Panc1 (cell line): Measurements from ENCODE around the gene TRIO. TPM values are rescaled to one million over a fixed set of nuclear protein-coding genes. Genes with fewer than 3 reads are reported as not detected.

ENCODE experiments used
- ATAC-seq: fragments of 200-7000 bp; cut with Tn5 transposase; 2 replicates; pipeline ENCODE4 v1.9.1; 2020; ENCODE audit warnings: mild to moderate bottlenecking, moderate library complexity
- BruUV-seq: library from RNA; stranded (reverse); fragments of 400-500 nt; replicated peaks from 2 replicates; lab custom pipeline; 2021; lab: Mats Ljungman, UMichigan
- CTCF ChIA-PET: fragments of 300-600 bp; sonication (Branson Sonifier 250); formaldehyde crosslinking; loops from one replicate; lab custom pipeline; 2022; ENCODE audit warnings: antibody characterized with exemption; lab: Charles Lee
- POLR2A ChIA-PET: fragments of 300-600 bp; sonication (Branson Sonifier 250); formaldehyde crosslinking; loops from one replicate; lab custom pipeline; 2022; ENCODE audit warnings: antibody characterized with exemption; lab: Charles Lee
- DNase-seq: peaks from one replicate; pipeline ENCODE4 v3.0.0-alpha.2; 2010; ENCODE audit warnings: low read depth, low spot score
- H3K27ac ChIP-seq: 2 replicates; pipeline ENCODE4 v1.5.1; 2011; ENCODE audit warnings: mild to moderate bottlenecking, low read length, inconsistent platforms
- H3K27me3 ChIP-seq: fragments of 200-500 bp; sonication (Bioruptor generic); 2 replicates; pipeline ENCODE4 v1.6.0; 2014; ENCODE audit warnings: low read length, inconsistent platforms; ENCODE audit not compliant: control insufficient read depth, insufficient read depth
- H3K36me3 ChIP-seq: fragments of 200-500 bp; sonication (Bioruptor generic); 2 replicates; pipeline ENCODE4 v1.5.1; 2014; ENCODE audit warnings: inconsistent platforms, mild to moderate bottlenecking, low read length, moderate library complexity; ENCODE audit not compliant: control insufficient read depth, insufficient read depth
- H3K4me1 ChIP-seq: 2 replicates; pipeline ENCODE4 v1.5.1; 2011; ENCODE audit warnings: inconsistent platforms, mild to moderate bottlenecking, low read length, moderate library complexity; ENCODE audit not compliant: control insufficient read depth, insufficient read depth
- H3K4me3 ChIP-seq, 2 experiments: 2 replicates each; pipeline ENCODE4 v1.5.1; 2011 to 2012; ENCODE audit warnings: low read depth in 2 of 2, low read length in 2 of 2, mild to moderate bottlenecking in 2 of 2, inconsistent platforms in 1 of 2, moderate library complexity in 1 of 2
- H3K9me3 ChIP-seq: fragments of 200-500 bp; sonication (Bioruptor generic); 2 replicates; pipeline ENCODE4 v1.5.1; 2014; ENCODE audit warnings: low read depth, mild to moderate bottlenecking, inconsistent platforms, low read length, moderate library complexity; ENCODE audit not compliant: control insufficient read depth, insufficient read depth
- POLR2AphosphoS5 ChIP-seq: IDR thresholded peaks from 2 replicates; pipeline ENCODE4 v1.6.1; 2012; ENCODE audit warnings: mild to moderate bottlenecking, low read depth, low read length, moderate library complexity
- REST ChIP-seq, 2 experiments: IDR thresholded peaks; 2 replicates each; pipeline ENCODE4 v1.6.1; 2011 to 2012; ENCODE audit warnings: low read depth in 2 of 2, control low read depth in 1 of 2, low read length in 1 of 2, mild to moderate bottlenecking in 1 of 2, moderate library complexity in 1 of 2; ENCODE audit not compliant: insufficient read depth in 1 of 2
- SIN3A ChIP-seq: IDR thresholded peaks from 2 replicates; pipeline ENCODE4 v1.6.1; 2012; ENCODE audit warnings: low read depth, mild to moderate bottlenecking, low read length, moderate library complexity, borderline replicate concordance; ENCODE audit not compliant: insufficient read depth
- TCF7L2 ChIP-seq: IDR thresholded peaks from 2 replicates; pipeline ENCODE4 v1.6.1; 2011; ENCODE audit warnings: mild to moderate bottlenecking, low read depth, low read length, inconsistent platforms
- in situ Hi-C: cut with HindIII; loops from 2 replicates; pipeline ENCODE4 v1.10.0; 2016; ENCODE audit warnings: low sequenced_read_pairs, low pct_unique_long_range_greater_than_20kb
- intact Hi-C: fragments of 100-400 bp; cut with micrococcal nuclease; formaldehyde crosslinking; loops from one replicate; pipeline ENCODE4 v1.10.0; 2022; ENCODE audit not compliant: unreplicated experiment
- total RNA-seq: library from RNA; stranded (reverse); gene quantifications from one replicate; pipeline ENCODE4 v1.2.1, GENCODE V29; 2021; ENCODE audit not compliant: unreplicated experiment
- TF ChIP-seq, protein P1 (sequence below): fragments of 450-650 bp; IDR thresholded peaks from 2 replicates; pipeline ENCODE4 v1.5.1; 2017; ENCODE audit warnings: mild to moderate bottlenecking

TRIO gene
- total RNA-seq, 1 experiment from 2014 or later, result 349 TPM

- ATAC-seq (no peak), DNase-seq (no peak)
- TSS peak; percentile 11 for BruUV-seq
- TF ChIP-seq SIN3A (no peak), TCF7L2 (no peak), REST (IDR thresholded peaks at IDR 0.05; ENCODE audit: insufficient read depth in 1 of 2, low read depth in 2 of 2, low read length in 1 of 2) (no peak), POLR2AphosphoS5 (no peak)
- TF ChIP-seq, protein P1, sequence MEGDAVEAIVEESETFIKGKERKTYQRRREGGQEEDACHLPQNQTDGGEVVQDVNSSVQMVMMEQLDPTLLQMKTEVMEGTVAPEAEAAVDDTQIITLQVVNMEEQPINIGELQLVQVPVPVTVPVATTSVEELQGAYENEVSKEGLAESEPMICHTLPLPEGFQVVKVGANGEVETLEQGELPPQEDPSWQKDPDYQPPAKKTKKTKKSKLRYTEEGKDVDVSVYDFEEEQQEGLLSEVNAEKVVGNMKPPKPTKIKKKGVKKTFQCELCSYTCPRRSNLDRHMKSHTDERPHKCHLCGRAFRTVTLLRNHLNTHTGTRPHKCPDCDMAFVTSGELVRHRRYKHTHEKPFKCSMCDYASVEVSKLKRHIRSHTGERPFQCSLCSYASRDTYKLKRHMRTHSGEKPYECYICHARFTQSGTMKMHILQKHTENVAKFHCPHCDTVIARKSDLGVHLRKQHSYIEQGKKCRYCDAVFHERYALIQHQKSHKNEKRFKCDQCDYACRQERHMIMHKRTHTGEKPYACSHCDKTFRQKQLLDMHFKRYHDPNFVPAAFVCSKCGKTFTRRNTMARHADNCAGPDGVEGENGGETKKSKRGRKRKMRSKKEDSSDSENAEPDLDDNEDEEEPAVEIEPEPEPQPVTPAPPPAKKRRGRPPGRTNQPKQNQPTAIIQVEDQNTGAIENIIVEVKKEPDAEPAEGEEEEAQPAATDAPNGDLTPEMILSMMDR, result no peak
- in situ Hi-C loops, result loop anchor here (10.0 kb wide), 1 partner anchor 71 kb away; no protein-coding TSS in a partner anchor
- Histone ChIP-seq H3K4me1 (peaks cover 93% of the 10 kb centered on the region), H3K27ac (peak overlapping the region; percentile 99), H3K36me3 (no peaks in the 10 kb centered on the region), H3K27me3 (no peaks in the 10 kb centered on the region), H3K9me3 (no peaks in the 10 kb centered on the region), H3K4me3 (no peak overlapping the region)
- CTCF ChIA-PET, result no interaction called here
- POLR2A ChIA-PET, result interaction anchor here (0.6 to 1.3 kb wide), 8 partner anchors 9 to 138 kb away, joined by 3 to 6 read pairs (median 3); no protein-coding TSS in a partner anchor
- intact Hi-C loops, result no loop called here
These were observed 32.2 kb downstream of the TRIO start for GRCh38 chr5:14175381-14175780.

DNA sequence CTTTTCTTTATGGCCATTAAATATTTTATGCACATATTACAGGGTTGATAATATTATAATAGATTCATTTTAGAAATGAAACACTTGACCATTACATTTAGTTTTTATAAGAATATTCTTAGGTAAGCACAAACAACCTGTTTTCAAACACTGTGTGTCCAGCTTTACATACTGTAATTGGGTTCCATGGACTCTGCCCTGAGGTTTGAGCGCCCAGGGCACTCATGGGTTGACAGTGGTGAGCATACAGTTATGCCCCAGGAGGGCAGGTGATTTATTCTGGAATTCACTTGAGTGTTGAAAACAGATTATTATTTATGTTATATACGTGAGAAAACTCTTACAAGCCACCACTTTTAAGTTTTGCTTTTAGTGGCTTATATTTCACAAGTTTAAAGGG, 33.7 kb downstream of the TRIO start:
- Histone ChIP-seq H3K27me3 (no peaks in the 10 kb centered on the region), H3K27ac (peak overlapping the region; percentile 99), H3K9me3 (no peaks in the 10 kb centered on the region), H3K4me3 (no peak overlapping the region), H3K4me1 (peaks cover 93% of the 10 kb centered on the region), H3K36me3 (no peaks in the 10 kb centered on the region)
- no TSS peak for BruUV-seq
- in situ Hi-C loops (loop anchor here (10.0 kb wide), 1 partner anchor 72 kb away; no protein-coding TSS in a partner anchor), intact Hi-C loops (no loop called here)
- TF ChIP-seq, protein P1, result no peak
- TF ChIP-seq TCF7L2, result no peak
- no peak for TF ChIP-seq POLR2AphosphoS5
- no peak for TF ChIP-seq REST (IDR thresholded peaks at IDR 0.05; ENCODE audit: insufficient read depth in 1 of 2, low read depth in 2 of 2, low read length in 1 of 2)
- TF ChIP-seq SIN3A, result no peak
- ChIA-PET POLR2A (no interaction called here), CTCF (no interaction called here)
- no peak for ATAC-seq
- DNase-seq, result no peak
